Measurements from ENCODE around the gene OR10R2. TPM values are rescaled to one million over a fixed set of nuclear protein-coding genes. Genes with fewer than 3 reads are reported as not detected.

The OR10R2 gene
- polyA plus RNA-seq, 1 donor from 2014 or later: not detected

DNA sequence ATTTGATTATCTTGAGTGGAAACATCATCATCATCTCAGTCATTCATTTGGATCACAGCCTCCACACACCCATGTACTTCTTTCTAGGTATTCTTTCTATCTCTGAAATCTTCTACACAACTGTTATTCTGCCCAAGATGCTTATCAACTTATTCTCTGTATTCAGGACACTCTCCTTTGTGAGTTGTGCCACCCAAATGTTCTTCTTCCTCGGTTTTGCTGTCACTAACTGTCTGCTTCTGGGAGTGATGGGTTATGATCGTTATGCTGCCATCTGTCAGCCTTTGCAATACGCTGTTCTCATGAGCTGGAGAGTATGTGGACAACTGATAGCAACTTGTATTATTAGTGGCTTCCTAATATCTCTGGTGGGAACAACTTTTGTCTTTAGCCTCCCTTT lies 19.3 kb downstream of the OR10R2 start:
- no peak overlapping the region for H3K4me3 ChIP-seq (ENCODE audit: low read length)
- no peaks in the 10 kb centered on the region for H3K36me3 ChIP-seq (ENCODE audit: insufficient read depth, low read length)
- no peaks in the 10 kb centered on the region for H3K9me2 ChIP-seq (ENCODE audit: insufficient read depth, low read length)
- no peaks in the 10 kb centered on the region for H3F3A ChIP-seq (ENCODE audit: insufficient read depth, low read length, poor library complexity, severe bottlenecking)
- H3K27ac ChIP-seq (ENCODE audit: low read length): no peak overlapping the region
- no peaks in the 10 kb centered on the region for H3K27me3 ChIP-seq (ENCODE audit: insufficient read depth, low read depth, low read length)
- H3K4me2 ChIP-seq (ENCODE audit: low read length): no peak overlapping the region
- no peak overlapping the region for H2AFZ ChIP-seq (ENCODE audit: low read depth, low read length)
- H3K79me2 ChIP-seq (replicated peaks; ENCODE audit: insufficient read depth, low read length): no peaks in the 10 kb centered on the region
- H4K20me1 ChIP-seq (ENCODE audit: insufficient read depth): no peaks in the 10 kb centered on the region
- TF ChIP-seq REST (IDR thresholded peaks at IDR 0.05; ENCODE audit: borderline replicate concordance) (no peak), TAF1 (IDR thresholded peaks at IDR 0.05; ENCODE audit: low read depth) (no peak), MXI1 (conservative IDR thresholded peaks at IDR 0.05; ENCODE audit: poor library complexity, severe bottlenecking) (no peak), RAD21 (conservative IDR thresholded peaks at IDR 0.05) (no peak), EZH2 (IDR thresholded peaks at IDR 0.05; ENCODE audit: borderline replicate concordance, insufficient read depth, low read length, poor library complexity, severe bottlenecking) (no peak), SMC3 (conservative IDR thresholded peaks at IDR 0.05; ENCODE audit: poor library complexity) (no peak), POLR2AphosphoS5 (IDR thresholded peaks at IDR 0.05) (no peak), EP300 (conservative IDR thresholded peaks at IDR 0.05; ENCODE audit: poor library complexity, severe bottlenecking) (no peak)
- TF ChIP-seq, protein P1, sequence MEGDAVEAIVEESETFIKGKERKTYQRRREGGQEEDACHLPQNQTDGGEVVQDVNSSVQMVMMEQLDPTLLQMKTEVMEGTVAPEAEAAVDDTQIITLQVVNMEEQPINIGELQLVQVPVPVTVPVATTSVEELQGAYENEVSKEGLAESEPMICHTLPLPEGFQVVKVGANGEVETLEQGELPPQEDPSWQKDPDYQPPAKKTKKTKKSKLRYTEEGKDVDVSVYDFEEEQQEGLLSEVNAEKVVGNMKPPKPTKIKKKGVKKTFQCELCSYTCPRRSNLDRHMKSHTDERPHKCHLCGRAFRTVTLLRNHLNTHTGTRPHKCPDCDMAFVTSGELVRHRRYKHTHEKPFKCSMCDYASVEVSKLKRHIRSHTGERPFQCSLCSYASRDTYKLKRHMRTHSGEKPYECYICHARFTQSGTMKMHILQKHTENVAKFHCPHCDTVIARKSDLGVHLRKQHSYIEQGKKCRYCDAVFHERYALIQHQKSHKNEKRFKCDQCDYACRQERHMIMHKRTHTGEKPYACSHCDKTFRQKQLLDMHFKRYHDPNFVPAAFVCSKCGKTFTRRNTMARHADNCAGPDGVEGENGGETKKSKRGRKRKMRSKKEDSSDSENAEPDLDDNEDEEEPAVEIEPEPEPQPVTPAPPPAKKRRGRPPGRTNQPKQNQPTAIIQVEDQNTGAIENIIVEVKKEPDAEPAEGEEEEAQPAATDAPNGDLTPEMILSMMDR (IDR thresholded peaks at IDR 0.05; ENCODE audit: poor library complexity, severe bottlenecking): no peak
- no peaks in the 10 kb centered on the region for H3K9me3 ChIP-seq (ENCODE audit: low read length)
- no peak overlapping the region for H3K9ac ChIP-seq (ENCODE audit: low read length)

GRCh38 chr1:158493054-158493453 lies 21.0 kb downstream of the OR10R2 start:
- H3F3A ChIP-seq (ENCODE audit: insufficient read depth, low read length, poor library complexity, severe bottlenecking): no peaks in the 10 kb centered on the region
- TF ChIP-seq EZH2 (IDR thresholded peaks at IDR 0.05; ENCODE audit: borderline replicate concordance, insufficient read depth, low read length, poor library complexity, severe bottlenecking): no peak
- no peak for TF ChIP-seq RAD21 (conservative IDR thresholded peaks at IDR 0.05)
- no peak for TF ChIP-seq MXI1 (conservative IDR thresholded peaks at IDR 0.05; ENCODE audit: poor library complexity, severe bottlenecking)
- TF ChIP-seq TAF1 (IDR thresholded peaks at IDR 0.05; ENCODE audit: low read depth): no peak
- no peak for TF ChIP-seq POLR2AphosphoS5 (IDR thresholded peaks at IDR 0.05)
- no peak for TF ChIP-seq SMC3 (conservative IDR thresholded peaks at IDR 0.05; ENCODE audit: poor library complexity)
- H3K4me2 ChIP-seq (ENCODE audit: low read length): no peak overlapping the region
- no peaks in the 10 kb centered on the region for H3K27me3 ChIP-seq (ENCODE audit: insufficient read depth, low read depth, low read length)
- H2AFZ ChIP-seq (ENCODE audit: low read depth, low read length): no peak overlapping the region
- no peaks in the 10 kb centered on the region for H3K36me3 ChIP-seq (ENCODE audit: insufficient read depth, low read length)
- no peaks in the 10 kb centered on the region for H4K20me1 ChIP-seq (ENCODE audit: insufficient read depth)
- no peak overlapping the region for H3K9ac ChIP-seq (ENCODE audit: low read length)
- H3K9me2 ChIP-seq (ENCODE audit: insufficient read depth, low read length): no peaks in the 10 kb centered on the region
- H3K4me3 ChIP-seq (ENCODE audit: low read length): no peak overlapping the region
- no peaks in the 10 kb centered on the region for H3K9me3 ChIP-seq (ENCODE audit: low read length)
- no peaks in the 10 kb centered on the region for H3K79me2 ChIP-seq (replicated peaks; ENCODE audit: insufficient read depth, low read length)
- H3K27ac ChIP-seq (ENCODE audit: low read length): no peak overlapping the region

Data from neural cell (in vitro differentiated cells).